GM20000 (cell line): ENCODE results near the gene SIDT2.
"Not testable (repeated sequence)": the region's sequence is repeated elsewhere in the genome, so short reads cannot be mapped to it uniquely, and the experiment has no call there.

ENCODE experiments used
- DNase-seq: peaks from one replicate; pipeline ENCODE4 v3.0.0; 2012; ENCODE audit warnings: low spot score
- CTCF ChIP-seq: IDR thresholded peaks from 2 replicates; pipeline ENCODE4 v1.5.1; 2012; ENCODE audit warnings: mild to moderate bottlenecking, control low read depth; ENCODE audit errors: extremely low read depth, missing control alignments

Gene SIDT2

GRCh38 chr11:117203069-117203407 lies 24.5 kb downstream of the SIDT2 start:
- no peak for TF ChIP-seq CTCF
- no peak for DNase-seq

- no peak for TF ChIP-seq CTCF
- no peak for DNase-seq
Measured at GRCh38 chr11:117204283-117205080, 25.9 kb downstream of the SIDT2 start.

- no peak for TF ChIP-seq CTCF
- no peak for DNase-seq
Measured at GRCh38 chr11:117205211-117205818, 26.8 kb downstream of the SIDT2 start.

- DNase-seq = not testable (repeated sequence)
Measured at GRCh38 chr11:117206111-117206510, 27.6 kb downstream of the SIDT2 start.

- not testable (repeated sequence) for DNase-seq
Measured at GRCh38 chr11:117206859-117207258, 28.3 kb downstream of the SIDT2 start.

- DNase-seq = not testable (repeated sequence)
Measured at GRCh38 chr11:117207481-117207880, 28.9 kb downstream of the SIDT2 start.

GRCh38 chr11:117208710-117209109 lies 30.2 kb downstream of the SIDT2 start:
- not testable (repeated sequence) for DNase-seq

- DNase-seq = not testable (repeated sequence)
Measured at GRCh38 chr11:117209351-117210125, 31.0 kb downstream of the SIDT2 start.

GRCh38 chr11:117210620-117211019 lies 32.1 kb downstream of the SIDT2 start:
- no peak for DNase-seq
- TF ChIP-seq CTCF = no peak

GRCh38 chr11:117212697-117213355 lies 34.3 kb downstream of the SIDT2 start:
- no peak for DNase-seq
- no peak for TF ChIP-seq CTCF
